Natural killer cell (primary cell): ENCODE results near the gene HMGN4. TPM values are rescaled to one million over a fixed set of nuclear protein-coding genes. Genes with fewer than 3 reads are reported as not detected.

Experiments
- ATAC-seq, 3 donors: fragments of 150-1000 bp in 2 of 3; fragments of 200-7000 bp in 1 of 3; cut with Tn5 transposase; 1 replicate in 1 of 3; 2 replicates in 2 of 3; pipeline ENCODE4 v1.10.0; 2021; ENCODE audit warnings: mild to moderate bottlenecking in 2 of 3, moderate library complexity in 2 of 3
- DNase-seq, 2 donors: peaks; one replicate each; pipeline versions ENCODE4 v3.0.0 to v3.0.0-alpha.2; 2013 to 2021; ENCODE audit warnings: mixed read lengths in 1 of 2
- H3K27ac ChIP-seq: one replicate; pipeline ENCODE4 v1.5.1; 2013; ENCODE audit warnings: mild to moderate bottlenecking, low read length
- H3K27me3 ChIP-seq: one replicate; pipeline ENCODE4 v1.6.1; 2013; ENCODE audit warnings: low read length; ENCODE audit not compliant: control insufficient read depth, insufficient read depth
- H3K36me3 ChIP-seq: one replicate; pipeline ENCODE4 v1.6.1; 2013; ENCODE audit warnings: low read length; ENCODE audit not compliant: control insufficient read depth, insufficient read depth
- H3K4me1 ChIP-seq: one replicate; pipeline ENCODE4 v1.6.1; 2013; ENCODE audit warnings: low read length; ENCODE audit not compliant: control insufficient read depth, insufficient read depth
- H3K4me3 ChIP-seq: one replicate; pipeline ENCODE4 v1.5.1; 2013; ENCODE audit warnings: low read length
- H3K9me3 ChIP-seq: one replicate; pipeline ENCODE4 v1.6.1; 2013; ENCODE audit warnings: low read length; ENCODE audit not compliant: control insufficient read depth, insufficient read depth
- H3K27ac Mint-ChIP-seq, 2 donors: one replicate each; pipeline ENCODE4 v1.8.0; 2022; ENCODE audit warnings: mild to moderate bottlenecking in 2 of 2, mixed read lengths in 2 of 2, moderate library complexity in 1 of 2
- H3K27me3 Mint-ChIP-seq, 2 donors: one replicate each; pipeline ENCODE4 v1.8.0; 2022; ENCODE audit warnings: low read depth in 2 of 2, mixed read lengths in 2 of 2
- H3K36me3 Mint-ChIP-seq: one replicate; pipeline ENCODE4 v1.8.0; 2022; ENCODE audit warnings: mixed read lengths
- H3K4me1 Mint-ChIP-seq, 2 donors: one replicate each; pipeline ENCODE4 v1.8.0; 2022; ENCODE audit warnings: mixed read lengths in 2 of 2
- H3K4me3 Mint-ChIP-seq: one replicate; pipeline ENCODE4 v1.8.0; 2022; ENCODE audit warnings: mild to moderate bottlenecking, moderate library complexity, mixed read lengths
- H3K9me3 Mint-ChIP-seq, 2 donors: one replicate each; pipeline ENCODE4 v1.8.0; 2022; ENCODE audit warnings: mixed read lengths in 2 of 2
- WGBS: methylation state at CpG from one replicate; pipeline ENCODE4 v1.1.7; 2013; ENCODE audit warnings: missing lambda C conversion rate; ENCODE audit not compliant: insufficient coverage; 5-methylcytosine and 5-hydroxymethylcytosine counted together
- intact Hi-C: fragments of 100-400 bp; cut with micrococcal nuclease; formaldehyde crosslinking; loops from one replicate; pipeline ENCODE4 v1.14.2; 2022
- total RNA-seq, 4 donors: library from RNA; stranded (reverse); fragments of 120-200 nt in 1 of 4; gene quantifications; one replicate each; pipeline versions ENCODE4 v1.2.3 to v1.2.4, GENCODE V29; 2013 to 2022
- TF ChIP-seq, protein P1 (sequence below): fragments of 200-600 bp; IDR thresholded peaks from one replicate; pipeline ENCODE4 v1.8.0; 2022; ENCODE audit warnings: antibody characterized with exemption

The HMGN4 gene
- total RNA-seq, 3 donors from 2014 or later (not counting 1 experiment from before 2014, with no cell fraction given), result 55.7 to 80.6 (median 70.3) TPM

DNA sequence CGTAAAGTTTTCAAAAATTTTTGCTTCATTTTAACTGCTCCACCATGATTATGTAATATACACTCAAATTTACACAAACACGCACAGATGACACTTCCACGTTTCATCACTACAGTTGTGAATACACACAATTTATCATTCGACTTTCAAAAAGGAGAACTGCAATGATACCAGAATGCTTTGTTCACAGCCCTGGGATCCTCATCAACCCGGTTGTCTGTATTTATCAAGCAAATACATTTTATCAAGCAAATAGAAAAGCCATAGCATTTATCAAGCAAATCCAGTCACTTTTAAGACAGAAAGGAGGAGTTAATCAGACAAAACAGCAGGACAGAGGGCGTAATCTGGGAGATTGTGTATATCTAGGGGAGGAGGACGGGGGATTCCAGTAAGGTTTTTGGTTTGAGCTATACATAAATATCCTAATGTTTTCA is 38.3 kb downstream of the HMGN4 start:
- Mint-ChIP-seq H3K27me3 (peaks cover 24 to 40% of the 10 kb centered on the region in 2 donors), H3K9me3 (peaks cover 2 to 3% of the 10 kb centered on the region in 2 donors), H3K4me3 (peak overlapping the region; percentile 88), H3K27ac (peak overlapping the region; percentile 87 to 93), H3K36me3 (peaks cover 11% of the 10 kb centered on the region), H3K4me1 (peaks cover 24 to 29% of the 10 kb centered on the region in 2 donors)
- 49% methylated on average over 5 of the region's 7 CpGs for WGBS
- Histone ChIP-seq H3K27ac (no peak overlapping the region), H3K36me3 (no peaks in the 10 kb centered on the region), H3K4me1 (peaks cover 23% of the 10 kb centered on the region), H3K9me3 (no peaks in the 10 kb centered on the region), H3K27me3 (peaks cover 3% of the 10 kb centered on the region), H3K4me3 (no peak overlapping the region)
- no peak for ATAC-seq
- no peak for DNase-seq
- TF ChIP-seq, protein P1, sequence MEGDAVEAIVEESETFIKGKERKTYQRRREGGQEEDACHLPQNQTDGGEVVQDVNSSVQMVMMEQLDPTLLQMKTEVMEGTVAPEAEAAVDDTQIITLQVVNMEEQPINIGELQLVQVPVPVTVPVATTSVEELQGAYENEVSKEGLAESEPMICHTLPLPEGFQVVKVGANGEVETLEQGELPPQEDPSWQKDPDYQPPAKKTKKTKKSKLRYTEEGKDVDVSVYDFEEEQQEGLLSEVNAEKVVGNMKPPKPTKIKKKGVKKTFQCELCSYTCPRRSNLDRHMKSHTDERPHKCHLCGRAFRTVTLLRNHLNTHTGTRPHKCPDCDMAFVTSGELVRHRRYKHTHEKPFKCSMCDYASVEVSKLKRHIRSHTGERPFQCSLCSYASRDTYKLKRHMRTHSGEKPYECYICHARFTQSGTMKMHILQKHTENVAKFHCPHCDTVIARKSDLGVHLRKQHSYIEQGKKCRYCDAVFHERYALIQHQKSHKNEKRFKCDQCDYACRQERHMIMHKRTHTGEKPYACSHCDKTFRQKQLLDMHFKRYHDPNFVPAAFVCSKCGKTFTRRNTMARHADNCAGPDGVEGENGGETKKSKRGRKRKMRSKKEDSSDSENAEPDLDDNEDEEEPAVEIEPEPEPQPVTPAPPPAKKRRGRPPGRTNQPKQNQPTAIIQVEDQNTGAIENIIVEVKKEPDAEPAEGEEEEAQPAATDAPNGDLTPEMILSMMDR, result no peak
- intact Hi-C loops, result loop anchor here (10.0 kb wide), 1 partner anchor 1318 kb away; a partner anchor contains a TSS

DNA sequence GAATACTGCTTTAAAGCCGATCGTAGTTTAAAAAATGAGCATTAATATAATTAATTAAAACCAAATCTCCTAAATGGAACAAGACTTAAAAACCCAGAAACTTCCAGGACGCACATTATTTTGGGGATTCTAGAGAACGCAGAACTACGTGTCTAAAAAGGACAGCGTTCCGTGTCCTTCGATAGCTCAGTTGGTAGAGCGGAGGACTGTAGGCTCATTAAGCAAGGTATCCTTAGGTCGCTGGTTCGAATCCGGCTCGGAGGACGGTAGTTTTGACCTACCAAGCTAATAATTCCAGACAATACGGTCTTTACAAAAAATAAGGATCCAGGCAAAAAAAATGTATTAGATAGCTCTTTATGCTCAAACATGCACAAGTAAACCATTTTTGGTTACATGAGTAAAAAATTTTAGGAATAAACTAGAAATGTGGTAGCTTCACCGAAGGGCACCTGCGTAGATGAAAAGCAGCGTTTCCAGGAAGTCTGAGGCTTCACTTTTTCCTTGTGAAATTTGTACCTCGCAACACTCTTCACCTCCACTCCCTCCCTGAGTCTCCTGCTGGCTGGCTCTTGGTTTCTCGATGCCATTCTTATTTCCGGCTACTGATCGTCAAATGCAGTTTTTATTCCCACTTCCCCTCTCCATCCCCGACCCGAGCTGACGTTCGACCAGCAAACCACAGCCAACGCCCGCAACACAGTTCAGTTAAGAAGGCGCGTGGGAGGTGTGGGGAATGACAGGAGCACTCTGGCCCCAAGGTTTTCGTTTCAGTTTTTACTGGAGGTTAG is 39.0 kb downstream of the HMGN4 start:
- Mint-ChIP-seq H3K27ac (peak overlapping the region; percentile 87 to 93), H3K27me3 (peaks cover 30 to 47% of the 10 kb centered on the region in 2 donors), H3K36me3 (peaks cover 11% of the 10 kb centered on the region), H3K4me1 (peaks cover 17 to 22% of the 10 kb centered on the region in 2 donors), H3K4me3 (peak overlapping the region; percentile 88), H3K9me3 (peaks cover 0 to 3% of the 10 kb centered on the region in 2 donors)
- ATAC-seq (peak in 2 of 3 donors; percentile 67 to 73), DNase-seq (peak; percentile 48 to 80)
- TF ChIP-seq, protein P1, result no peak
- 1% methylated on average over 25 of the region's 31 CpGs for WGBS
- Histone ChIP-seq H3K4me1 (peaks cover 18% of the 10 kb centered on the region), H3K9me3 (no peaks in the 10 kb centered on the region), H3K27me3 (peaks cover 3% of the 10 kb centered on the region), H3K36me3 (no peaks in the 10 kb centered on the region), H3K4me3 (peak overlapping the region; percentile 4), H3K27ac (no peak overlapping the region)
- intact Hi-C loops, result loop anchor here (10.0 kb wide), 1 partner anchor 1318 kb away; a partner anchor contains a TSS

DNA sequence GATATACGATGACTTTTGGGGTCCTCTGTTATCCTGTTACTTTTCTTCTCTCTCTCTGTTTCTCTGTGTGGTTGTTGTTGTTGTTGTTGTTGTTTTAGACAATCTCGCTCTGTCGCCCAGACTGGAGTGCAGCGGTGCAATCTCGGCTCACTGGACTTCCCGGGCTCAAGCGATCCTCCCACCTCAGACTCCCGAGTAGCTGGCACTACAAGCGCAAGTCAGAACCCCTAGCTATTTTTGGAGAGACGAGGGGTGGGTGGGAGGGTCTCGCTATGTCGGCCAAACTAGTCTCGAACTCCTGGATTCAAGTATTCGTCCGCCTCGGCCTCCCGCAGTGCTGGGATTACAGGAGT is 39.5 kb downstream of the HMGN4 start:
- peaks cover 16 to 17% of the 10 kb centered on the region in 2 donors for H3K4me1 Mint-ChIP-seq

More for the DNA sequence above, 39.5 kb downstream of the HMGN4 start:
- TF ChIP-seq, protein P1, result no peak
- DNase-seq (no peak), ATAC-seq (no peak)
- Histone ChIP-seq H3K4me1 (peaks cover 12% of the 10 kb centered on the region), H3K27me3 (peaks cover 4% of the 10 kb centered on the region), H3K27ac (no peak overlapping the region), H3K4me3 (peak overlapping the region; percentile 4), H3K36me3 (no peaks in the 10 kb centered on the region), H3K9me3 (no peaks in the 10 kb centered on the region)
- peaks cover 34 to 52% of the 10 kb centered on the region in 2 donors for H3K27me3 Mint-ChIP-seq
- H3K9me3 Mint-ChIP-seq, result peaks cover 0 to 3% of the 10 kb centered on the region in 2 donors
- 48% methylated on average over 15 of the region's 17 CpGs for WGBS
- intact Hi-C loops, result loop anchor here (10.0 kb wide), 1 partner anchor 1317 kb away; a partner anchor contains a TSS
- peaks cover 11% of the 10 kb centered on the region for H3K36me3 Mint-ChIP-seq
- H3K27ac Mint-ChIP-seq, result peak overlapping the region in 1 of 2 donors; percentile 87
- peak overlapping the region; percentile 88 for H3K4me3 Mint-ChIP-seq
